ENCODE measurements around the gene KCNQ1. TPM values are rescaled to one million over a fixed set of nuclear protein-coding genes. Genes with fewer than 3 reads are reported as not detected.

Gene KCNQ1
- total RNA-seq, 4 donors from 2014 or later = 2.6 to 12.7 (median 4.9) TPM

- no peak for TF ChIP-seq EP300 (IDR thresholded peaks at IDR 0.05)
- TF ChIP-seq CTCF (IDR thresholded peaks at IDR 0.05) = no peak
- TF ChIP-seq POLR2A (IDR thresholded peaks at IDR 0.05) = no peak
- no peak for TF ChIP-seq POLR2AphosphoS5 (IDR thresholded peaks at IDR 0.05)
- Histone ChIP-seq H3K27me3 (no peaks in the 10 kb centered on the region), H3K36me3 (peaks cover 0 to 27% of the 10 kb centered on the region in 2 donors), H3K27ac (no peak overlapping the region), H3K4me3 (no peak overlapping the region), H3K9me3 (no peaks in the 10 kb centered on the region), H3K4me1 (peaks cover 0 to 13% (median 9%) of the 10 kb centered on the region in 3 donors)
- WGBS, 2 donors (ENCODE audit: low coverage in 1 of 2) = 81% methylated on average over 4 of the region's 14 CpGs; no CpG with 5 or more reads in 1 of the 2 donors
- no peak for ATAC-seq
These were observed 38.4 kb upstream of the KCNQ1 start for GRCh38 chr11:2406451-2406850.

DNA sequence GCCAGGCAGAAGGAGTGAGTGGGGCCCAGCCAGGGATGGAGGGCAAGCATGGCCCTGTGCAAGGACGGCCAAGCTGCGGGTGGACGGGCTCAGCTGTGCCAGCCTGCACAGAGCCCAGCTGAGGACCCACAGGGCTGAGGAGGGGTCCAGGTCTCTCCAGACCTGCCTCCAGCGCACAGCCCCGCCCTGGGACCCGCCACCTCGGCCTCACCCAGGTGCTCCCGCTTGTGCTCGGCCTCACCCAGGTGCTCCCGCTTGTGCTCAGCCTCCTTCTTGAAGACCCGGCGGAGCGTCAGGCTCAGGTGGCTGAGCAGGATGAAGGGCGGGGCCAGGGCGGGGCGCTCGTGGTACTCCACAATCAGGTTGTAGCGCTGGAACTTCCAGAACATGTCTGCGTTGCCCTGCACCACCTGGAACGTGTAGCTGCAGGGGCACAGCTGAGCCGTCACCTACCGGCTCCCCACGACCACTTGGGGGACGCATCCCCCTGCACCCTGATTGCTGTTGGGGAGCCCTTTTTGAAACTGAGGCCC is 37.9 kb upstream of the KCNQ1 start:
- TF ChIP-seq POLR2AphosphoS5 (IDR thresholded peaks at IDR 0.05) (no peak), EP300 (IDR thresholded peaks at IDR 0.05) (no peak), POLR2A (IDR thresholded peaks at IDR 0.05) (no peak), CTCF (IDR thresholded peaks at IDR 0.05) (no peak)
- Histone ChIP-seq H3K4me3 (no peak overlapping the region), H3K9me3 (no peaks in the 10 kb centered on the region), H3K36me3 (peaks cover 0 to 26% of the 10 kb centered on the region in 2 donors), H3K4me1 (peaks cover 0 to 8% (median 5%) of the 10 kb centered on the region in 3 donors), H3K27ac (no peak overlapping the region), H3K27me3 (no peaks in the 10 kb centered on the region)
- WGBS, 2 donors (ENCODE audit: low coverage in 1 of 2) = 80 to 81% methylated on average over 2 to 3 of the region's 24 CpGs
- ATAC-seq = no peak

- Histone ChIP-seq H3K9me3 (no peaks in the 10 kb centered on the region), H3K4me3 (no peak overlapping the region), H3K4me1 (no peaks in the 10 kb centered on the region), H3K36me3 (peaks cover 0 to 9% of the 10 kb centered on the region in 2 donors), H3K27me3 (no peaks in the 10 kb centered on the region), H3K27ac (no peak overlapping the region)
- WGBS, 2 donors (ENCODE audit: low coverage in 1 of 2) = 70 to 74% methylated on average over 8 to 9 of the region's 11 CpGs
- no peak for ATAC-seq
- TF ChIP-seq EP300 (IDR thresholded peaks at IDR 0.05) (no peak), POLR2A (IDR thresholded peaks at IDR 0.05) (no peak), CTCF (IDR thresholded peaks at IDR 0.05) (no peak), POLR2AphosphoS5 (IDR thresholded peaks at IDR 0.05) (no peak)
These were observed 36.1 kb upstream of the KCNQ1 start for GRCh38 chr11:2408671-2409070.

- WGBS, 2 donors (ENCODE audit: low coverage in 1 of 2) = 42% methylated on average over 3 of the region's 16 CpGs; no CpG with 5 or more reads in 1 of the 2 donors
- Histone ChIP-seq H3K4me1 (no peaks in the 10 kb centered on the region), H3K27me3 (no peaks in the 10 kb centered on the region), H3K9me3 (no peaks in the 10 kb centered on the region), H3K36me3 (peaks cover 0 to 5% of the 10 kb centered on the region in 2 donors), H3K27ac (no peak overlapping the region), H3K4me3 (no peak overlapping the region)
- TF ChIP-seq POLR2A (IDR thresholded peaks at IDR 0.05) (no peak), EP300 (IDR thresholded peaks at IDR 0.05) (no peak), POLR2AphosphoS5 (IDR thresholded peaks at IDR 0.05) (no peak), CTCF (IDR thresholded peaks at IDR 0.05) (no peak)
- ATAC-seq = no peak
These were observed 35.7 kb upstream of the KCNQ1 start for GRCh38 chr11:2409126-2409525.

Measured in gastroesophageal sphincter (tissue), 4 donors.